Measurements from ENCODE around the gene PCNA.

The PCNA gene

DNA sequence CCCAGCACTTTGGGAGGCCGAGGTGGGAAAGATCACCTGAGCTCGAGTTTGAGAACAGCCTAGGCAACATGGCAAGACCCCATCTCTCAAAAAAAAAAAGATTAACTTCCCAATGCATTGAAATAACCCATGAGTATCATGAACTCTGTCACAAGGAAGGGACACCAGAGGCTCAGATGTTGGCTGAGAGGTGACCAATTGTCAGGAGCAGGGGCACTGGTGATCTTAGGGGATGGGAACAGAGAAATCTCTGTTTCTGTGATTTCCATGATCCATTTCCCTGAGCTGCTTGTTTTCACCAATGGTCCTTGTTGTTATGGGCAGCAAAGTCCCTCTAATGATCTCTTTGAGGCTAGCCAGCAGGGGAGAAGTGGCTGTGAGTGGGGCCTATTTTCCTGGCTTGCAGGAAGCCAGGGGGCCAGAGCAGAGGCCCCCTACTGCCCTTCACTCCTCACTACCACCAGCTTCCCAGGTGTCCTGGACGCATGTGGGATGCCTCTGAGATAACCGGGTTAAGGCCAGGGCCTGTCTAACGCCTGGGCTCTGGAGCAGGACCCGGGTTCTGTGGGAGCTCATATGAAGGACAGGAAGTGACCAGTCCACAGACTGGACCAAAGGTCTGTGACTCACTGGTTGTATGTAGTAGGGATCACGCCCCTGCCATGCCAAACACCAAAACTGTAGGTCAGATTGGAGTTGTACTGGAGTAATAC lies 54.4 kb downstream of the PCNA start:
- no peak for DNase-seq (ENCODE audit: low spot score)
